ENCODE data around the gene PDE4B. TPM values are rescaled to one million over a fixed set of nuclear protein-coding genes. Genes with fewer than 3 reads are reported as not detected.

The PDE4B gene
- total RNA-seq, 1 donor from 2014 or later, result 163 TPM

GRCh38 chr1:66237042-66237441 lies 444.3 kb downstream of the PDE4B start:
- DNase-seq (ENCODE audit: low read depth in 2 of 2), result no peak

DNA sequence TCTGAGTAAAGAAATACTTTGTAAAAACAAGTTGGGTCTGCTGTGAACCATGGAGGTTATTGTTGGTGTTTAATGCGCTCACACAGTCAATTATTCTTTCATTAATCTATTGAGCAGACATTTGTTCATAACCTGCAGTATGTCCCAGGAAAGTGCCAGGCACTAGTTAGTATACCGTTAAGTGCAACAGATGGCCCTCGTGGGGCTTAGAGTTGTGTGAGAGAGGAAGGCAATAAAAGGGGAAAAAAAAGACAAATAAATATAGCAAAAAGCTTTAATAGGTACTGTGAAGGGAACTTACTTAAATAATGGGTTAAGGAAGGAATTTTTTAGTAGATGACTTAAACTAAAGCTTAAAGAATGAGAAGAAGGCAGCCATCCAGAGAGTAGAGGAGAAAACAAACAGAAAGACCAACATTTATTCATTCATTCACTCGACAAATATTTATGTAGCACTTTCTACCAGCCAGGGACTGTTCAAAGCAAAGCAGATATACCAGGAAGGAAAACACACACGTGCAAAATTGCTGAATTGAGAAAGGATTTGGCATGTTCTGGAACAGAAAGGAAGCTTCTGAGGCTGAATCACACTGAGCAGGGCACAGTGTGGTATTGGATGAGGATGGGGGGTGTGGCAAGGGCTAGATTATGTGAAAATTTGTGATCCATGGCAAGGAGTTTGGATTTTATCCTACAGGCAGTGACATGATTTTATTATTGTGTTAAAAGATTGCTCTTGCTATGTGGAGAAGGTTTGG lies 445.2 kb downstream of the PDE4B start:
- no peak for DNase-seq (ENCODE audit: low read depth in 2 of 2)

- no peak for DNase-seq (ENCODE audit: low read depth in 2 of 2)
Measured at GRCh38 chr1:66239834-66240233, 447.1 kb downstream of the PDE4B start.

GRCh38 chr1:66240491-66241484 lies 448.1 kb downstream of the PDE4B start:
- no peak for DNase-seq (ENCODE audit: low read depth in 2 of 2)

GRCh38 chr1:66242646-66243547 lies 450.2 kb downstream of the PDE4B start:
- peak; percentile 89 to 92 for DNase-seq (ENCODE audit: low read depth in 2 of 2)

GRCh38 chr1:66243548-66244130 lies 450.9 kb downstream of the PDE4B start:
- peak in 1 of 2 donors; percentile 39 for DNase-seq (ENCODE audit: low read depth in 2 of 2)

DNA sequence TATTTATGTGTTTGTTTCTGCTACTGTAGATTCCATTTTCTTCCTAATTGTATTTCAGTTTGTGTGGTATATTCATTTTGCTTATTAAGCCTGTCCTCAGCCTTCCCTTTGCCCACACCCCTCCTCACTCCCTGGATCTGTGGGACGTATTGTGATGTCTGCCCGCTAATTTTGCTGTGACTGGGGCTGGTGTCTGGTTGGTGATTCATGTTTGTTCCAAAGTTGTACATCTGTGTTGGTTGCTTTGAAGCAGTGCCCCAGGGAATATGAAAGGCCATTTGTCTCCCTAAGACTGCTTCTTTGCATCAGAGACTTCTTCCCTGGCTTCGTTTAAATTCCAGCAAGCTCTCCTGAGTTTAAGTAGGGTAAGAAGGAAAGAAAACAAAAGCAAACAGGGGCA lies 451.7 kb downstream of the PDE4B start:
- peak in 1 of 2 donors; percentile 38 for DNase-seq (ENCODE audit: low read depth in 2 of 2)

DNA sequence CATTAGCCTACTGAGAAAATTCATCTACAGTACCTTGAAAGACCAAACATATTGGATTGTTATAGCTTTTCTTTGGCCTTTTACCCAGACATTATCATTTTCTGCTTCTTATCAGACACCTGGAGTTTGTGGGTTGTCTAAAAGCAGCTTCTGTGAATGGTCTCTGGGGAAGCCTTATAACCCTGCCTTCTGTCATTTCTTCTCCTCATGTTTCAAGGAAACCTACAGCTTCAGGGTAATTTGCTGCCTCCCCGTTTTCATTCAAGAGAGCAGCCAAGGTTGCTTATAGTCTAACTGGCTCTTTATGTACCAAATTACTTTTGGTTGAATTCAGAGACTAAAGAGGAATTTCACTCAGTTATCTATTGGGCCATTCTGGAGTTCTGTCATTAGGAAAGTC lies 453.0 kb downstream of the PDE4B start:
- no peak for DNase-seq (ENCODE audit: low read depth in 2 of 2)

GRCh38 chr1:66246351-66247269 lies 453.9 kb downstream of the PDE4B start:
- DNase-seq (ENCODE audit: low read depth in 2 of 2), result no peak

GRCh38 chr1:66247415-66248208 lies 454.9 kb downstream of the PDE4B start:
- no peak for DNase-seq (ENCODE audit: low read depth in 2 of 2)

- peak in 1 of 2 donors; percentile 48 for DNase-seq (ENCODE audit: low read depth in 2 of 2)
Measured at GRCh38 chr1:66248257-66248656, 455.6 kb downstream of the PDE4B start.

DNA sequence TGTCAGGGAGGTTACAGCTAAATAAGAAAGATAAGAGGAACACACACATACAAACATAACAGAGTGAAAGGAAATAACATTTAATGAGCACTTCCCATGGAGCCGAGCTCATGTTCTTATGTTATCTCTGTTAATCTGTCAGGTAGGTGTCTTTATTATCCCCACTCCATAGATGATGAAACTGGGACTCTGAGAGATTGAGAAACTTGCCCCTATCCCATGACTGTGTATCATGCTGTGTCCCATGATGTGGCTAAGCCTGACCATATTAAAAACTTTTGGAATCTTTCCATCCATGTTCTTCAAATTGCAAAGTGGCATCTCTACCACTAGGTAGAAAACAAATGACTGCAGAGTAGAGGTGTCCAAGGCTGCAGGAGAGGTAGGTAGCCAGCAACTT lies 456.1 kb downstream of the PDE4B start:
- DNase-seq (ENCODE audit: low read depth in 2 of 2), result peak in 1 of 2 donors; percentile 45

- DNase-seq (ENCODE audit: low read depth in 2 of 2), result no peak
Measured at GRCh38 chr1:66250075-66250474, 457.4 kb downstream of the PDE4B start.

DNA sequence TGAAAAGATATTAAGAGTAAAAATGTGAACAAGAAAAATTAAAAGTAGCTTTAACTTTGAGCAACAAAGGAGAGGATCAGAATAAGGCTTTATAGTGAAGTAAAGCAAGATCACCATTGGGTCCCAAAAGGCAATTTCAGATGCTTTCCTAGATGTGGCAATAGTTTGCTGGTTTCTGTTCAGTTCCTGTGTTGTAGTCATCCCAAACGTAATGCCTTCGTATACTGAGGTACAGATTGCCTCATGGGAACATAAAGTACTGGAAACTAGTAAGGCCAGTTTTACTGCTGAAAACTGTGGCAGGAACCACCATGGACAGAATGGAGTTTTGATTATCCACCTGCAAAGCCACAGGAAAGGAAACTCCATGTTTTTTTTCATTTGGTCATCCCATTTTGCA lies 457.8 kb downstream of the PDE4B start:
- DNase-seq (ENCODE audit: low read depth in 2 of 2), result no peak

DNA sequence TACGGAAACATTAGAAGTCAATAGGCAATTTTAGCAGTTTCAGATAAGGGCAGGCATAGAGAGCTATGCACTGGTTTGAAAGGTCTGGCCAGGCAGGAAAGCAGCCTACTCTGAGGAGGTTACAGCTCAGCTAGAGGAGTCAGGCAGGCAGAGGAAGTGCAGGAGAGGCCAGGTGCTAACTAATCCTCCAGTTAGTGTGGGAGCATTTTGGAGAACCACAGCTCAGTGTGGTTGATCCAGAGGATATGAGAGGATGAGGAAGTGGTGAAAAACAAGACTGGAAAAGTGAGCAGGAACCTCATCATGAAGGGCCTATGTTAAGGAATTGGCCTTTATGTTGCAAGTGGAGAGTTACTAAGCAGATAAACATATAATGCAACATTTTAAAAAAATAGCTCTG lies 458.9 kb downstream of the PDE4B start:
- no peak for DNase-seq (ENCODE audit: low read depth in 2 of 2)

GRCh38 chr1:66253330-66253921 lies 460.7 kb downstream of the PDE4B start:
- peak; percentile 81 to 84 for DNase-seq (ENCODE audit: low read depth in 2 of 2)

DNA sequence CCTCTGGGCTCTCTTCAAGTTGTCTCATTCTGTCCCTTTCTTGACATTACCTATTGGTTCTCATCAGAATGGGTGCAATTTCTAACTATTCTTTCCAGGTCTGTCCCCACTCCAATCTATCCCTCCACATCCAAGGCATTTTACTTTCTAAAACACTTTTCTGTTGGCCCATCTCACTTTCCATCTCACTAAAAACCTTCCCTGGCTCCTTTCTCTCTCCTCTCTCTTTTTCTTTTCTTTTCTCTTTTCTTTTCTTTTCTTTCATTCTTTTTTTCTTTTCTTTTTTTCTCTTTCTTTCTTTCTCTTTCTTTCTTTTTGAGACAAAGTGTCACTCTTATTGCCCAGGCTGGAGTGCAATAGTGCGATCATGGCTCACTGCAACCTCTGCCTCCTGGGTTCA lies 462.1 kb downstream of the PDE4B start:
- no peak for DNase-seq (ENCODE audit: low read depth in 2 of 2)
